Endothelial cell of umbilical vein (primary cell): ENCODE measurements around the gene KRT6A. TPM values are rescaled to one million over a fixed set of nuclear protein-coding genes. Genes with fewer than 3 reads are reported as not detected.

ENCODE experiments used
- Bru-seq: library from RNA; stranded (reverse); fragments of 400-500 nt; gene quantifications from one replicate; lab custom pipeline; 2021; lab: Mats Ljungman, UMichigan
- BruChase-seq, 2 experiments: library from RNA; stranded (reverse); fragments of 400-500 nt; gene quantifications; one replicate each; lab custom pipeline; 2021; lab: Mats Ljungman, UMichigan
- BruUV-seq: library from RNA; stranded (reverse); fragments of 400-500 nt; replicated peaks from 2 replicates; lab custom pipeline; 2021; lab: Mats Ljungman, UMichigan
- CTCF ChIA-PET: fragments of 300-600, 350-600 bp; sonication (Branson Sonifier 250); formaldehyde crosslinking; loops from one replicate; lab custom pipeline; 2021; ENCODE audit warnings: antibody characterized with exemption, inconsistent platforms; lab: Charles Lee
- POLR2A ChIA-PET: fragments of 300-600, 350-600 bp; sonication (Branson Sonifier 250); formaldehyde crosslinking; loops from one replicate; lab custom pipeline; 2021; ENCODE audit warnings: antibody characterized with exemption, inconsistent platforms; lab: Charles Lee
- DNase-seq: peaks from one replicate; pipeline ENCODE4 v3.0.0-alpha.2; 2011; ENCODE audit warnings: low read depth, low spot score
- FAIRE-seq: peaks from 2 replicates; lab custom pipeline; 2011; peaks lifted over from hg19 to GRCh38; lab: Jason Lieb, UNC
- H2AFZ ChIP-seq: 2 replicates; pipeline ENCODE4 v1.6.0; 2012; ENCODE audit warnings: low read depth, low read length, control low read depth, inconsistent platforms
- H3K27ac ChIP-seq: 2 replicates; pipeline ENCODE4 v1.5.1; 2011; ENCODE audit warnings: low read depth, mild to moderate bottlenecking, control low read depth, low read length, moderate library complexity; ENCODE audit not compliant: insufficient read depth
- H3K27me3 ChIP-seq, 2 experiments: 2 replicates each; pipeline versions ENCODE4 v1.6.0 to v1.6.1; 2011; ENCODE audit warnings: low read length in 2 of 2, mixed read lengths in 1 of 2; ENCODE audit not compliant: control insufficient read depth in 2 of 2, insufficient read depth in 2 of 2
- H3K36me3 ChIP-seq, 2 experiments: 2 replicates in 1 of 2; 3 replicates in 1 of 2; pipeline ENCODE4 v1.5.1; 2011; ENCODE audit warnings: low read length in 2 of 2, mild to moderate bottlenecking in 1 of 2, moderate library complexity in 1 of 2; ENCODE audit not compliant: control insufficient read depth in 2 of 2, insufficient read depth in 2 of 2; ENCODE audit errors: extremely low read depth in 1 of 2
- H3K4me1 ChIP-seq: 3 replicates; pipeline ENCODE4 v1.5.1; 2011; ENCODE audit warnings: mild to moderate bottlenecking, low read length; ENCODE audit not compliant: control insufficient read depth, insufficient read depth; ENCODE audit errors: extremely low read depth
- H3K4me2 ChIP-seq: 2 replicates; pipeline ENCODE4 v1.6.1; 2011; ENCODE audit warnings: low read length, control low read depth, mixed read lengths; ENCODE audit not compliant: insufficient read depth
- H3K4me3 ChIP-seq, 3 experiments: fragments of 200-600 bp in 1 of 3; sonication (generic), shearing (Covaris generic) in 1 of 3; replicated peaks in 1 of 3; 2 replicates each; pipeline ENCODE4 v1.5.1; 2011 to 2016; ENCODE audit warnings: control low read depth in 3 of 3, low read length in 3 of 3, mild to moderate bottlenecking in 2 of 3, inconsistent platforms in 1 of 3, low read depth in 1 of 3, moderate library complexity in 1 of 3; ENCODE audit not compliant: insufficient read depth in 1 of 3
- H3K79me2 ChIP-seq: 2 replicates; pipeline ENCODE4 v1.6.0; 2012; ENCODE audit warnings: low read length, inconsistent platforms; ENCODE audit not compliant: control insufficient read depth, insufficient read depth
- H3K9ac ChIP-seq: replicated peaks from 2 replicates; pipeline ENCODE3; 2011; ENCODE audit warnings: low read length, control low read depth; ENCODE audit not compliant: insufficient read depth; ENCODE audit errors: extremely low read depth
- H3K9me1 ChIP-seq: replicated peaks from 3 replicates; pipeline ENCODE4 v1.6.0; 2011; ENCODE audit warnings: mild to moderate bottlenecking, low read length; ENCODE audit not compliant: control insufficient read depth, insufficient read depth; ENCODE audit errors: extremely low read depth
- H3K9me3 ChIP-seq: replicated peaks from 2 replicates; pipeline ENCODE4 v1.5.1; 2012; ENCODE audit warnings: low read length, inconsistent platforms; ENCODE audit not compliant: control insufficient read depth, insufficient read depth
- H4K20me1 ChIP-seq: replicated peaks from 2 replicates; pipeline ENCODE3; 2011; ENCODE audit warnings: mild to moderate bottlenecking, low read length; ENCODE audit not compliant: control insufficient read depth, insufficient read depth; ENCODE audit errors: extremely low read depth
- CTCF ChIP-seq, 2 donors: IDR thresholded peaks; 1 replicate in 1 of 2; 2 replicates in 1 of 2; pipeline ENCODE4 v1.5.1; 2011; ENCODE audit warnings: low read length in 2 of 2, mild to moderate bottlenecking in 2 of 2, moderate library complexity in 2 of 2, control low read depth in 1 of 2, inconsistent platforms in 1 of 2, low read depth in 1 of 2; ENCODE audit not compliant: insufficient read depth in 1 of 2; ENCODE audit errors: extremely low read depth in 1 of 2
- EZH2 ChIP-seq: IDR thresholded peaks from 2 replicates; pipeline ENCODE4 v1.6.1; 2012; ENCODE audit warnings: borderline replicate concordance, low read depth, mild to moderate bottlenecking, moderate library complexity, low read length, inconsistent platforms; ENCODE audit not compliant: severe bottlenecking
- FOS ChIP-seq: IDR thresholded peaks from 2 replicates; pipeline ENCODE4 v1.6.1; 2011; ENCODE audit warnings: mild to moderate bottlenecking, low read length, moderate library complexity, borderline replicate concordance; ENCODE audit not compliant: insufficient read depth
- JUN ChIP-seq: IDR thresholded peaks from 2 replicates; pipeline ENCODE4 v1.6.1; 2011; ENCODE audit warnings: borderline replicate concordance, low read depth; ENCODE audit not compliant: insufficient read length, insufficient read depth
- MAX ChIP-seq: IDR thresholded peaks from 2 replicates; pipeline ENCODE4 v1.6.1; 2011; ENCODE audit not compliant: insufficient read depth, insufficient read length
- MYC ChIP-seq: IDR thresholded peaks from one replicate; pipeline ENCODE4 v1.6.1; 2011; ENCODE audit warnings: mild to moderate bottlenecking, low read depth, low read length
- POLR2A ChIP-seq: IDR thresholded peaks from 2 replicates; pipeline ENCODE4 v1.6.1; 2012; ENCODE audit warnings: low read depth, mild to moderate bottlenecking, control low read depth, low read length
- POLR2AphosphoS5 ChIP-seq: IDR thresholded peaks from 2 replicates; pipeline ENCODE4 v1.6.1; 2012; ENCODE audit warnings: low read depth, mild to moderate bottlenecking, control low read depth, low read length, moderate library complexity; ENCODE audit not compliant: insufficient read depth
- dilution Hi-C: fragments of 300-500 bp; cut with MboI; formaldehyde crosslinking; loops from one replicate; pipeline ENCODE4 v1.15.0; 2019; ENCODE audit warnings: low sequenced_read_pairs; ENCODE audit not compliant: extremely low pct_ligation_motif_present
- intact Hi-C: fragments of 100-400 bp; cut with micrococcal nuclease; formaldehyde crosslinking; loops from one replicate; pipeline ENCODE4 v1.10.0; 2022
- long read RNA-seq: library from polyadenylated mRNA; stranded (forward); transcript quantifications from one replicate; pipeline ENCODE4 v2.0.0, GENCODE V29; 2021
- polyA minus RNA-seq, 3 experiments: library from RNA; depleted of rRNA, polyadenylated mRNA; stranded (reverse); fragments of >200 nt; gene quantifications; 1 replicate in 1 of 3; 2 replicates in 2 of 3; pipeline ENCODE4 v1.2.3, GENCODE V29; 2011
- polyA plus RNA-seq, 4 experiments: library from polyadenylated mRNA; depleted of rRNA in 3 of 4; stranded (reverse) in 3 of 4; unstranded in 1 of 4; fragments of >200 nt; gene quantifications; 2 replicates each; pipeline versions ENCODE4 v1.2.1 to v1.2.3, GENCODE V29; 2011 to 2012; ENCODE audit warnings: missing spikeins in 1 of 4
- total RNA-seq: library from RNA; stranded (reverse); gene quantifications from 2 replicates; pipeline ENCODE4 v1.2.3, GENCODE V29; 2021

KRT6A gene
- total RNA-seq (0.21 and 0.64 TPM in 2 replicates), polyA plus RNA-seq (0.10 TPM in 1 of 2 replicates, not detected in the other), polyA minus RNA-seq (0.11 TPM in 1 of 2 replicates, not detected in the other), Bru-seq, nascent RNA (percentile 29 among the genes with signal in this experiment), BruChase-seq, experiment 1, labeled RNA remaining after a 6-hour chase (percentile 31 among the genes with signal in this experiment), BruChase-seq, experiment 2, labeled RNA remaining after a 2-hour chase (percentile 22 among the genes with signal in this experiment)
- polyA plus RNA-seq (2011; cell fraction: cytosol; rRNA removed): not detected in 2 replicates
- polyA plus RNA-seq (2011; cell fraction: nucleus; rRNA removed): 1.5 TPM in 1 of 2 replicates, not detected in the other
- polyA plus RNA-seq (2012): 0.20 TPM in 1 of 2 replicates, not detected in the other
- polyA minus RNA-seq (2011; cell fraction: cytosol; rRNA and poly(A)+ RNA removed): not detected
- 0.24 TPM in 1 of 2 replicates, not detected in the other for polyA minus RNA-seq (2011; cell fraction: nucleus; rRNA and poly(A)+ RNA removed)
- long read RNA-seq: 0 reads

- Histone ChIP-seq H3K9me1 (no peaks in the 10 kb centered on the region), H3K9ac (no peak within 1 kb of the TSS), H4K20me1 (no peaks in the 10 kb centered on the region), H3K9me3 (no peaks in the 10 kb centered on the region), H3K4me2 (no peak within 1 kb of the TSS), H3K27me3 (peaks cover 2 to 8% of the 10 kb centered on the region in 2 experiments), H3K79me2 (no peaks in the 10 kb centered on the region), H2AFZ (no peak within 1 kb of the TSS), H3K27ac (no peak within 1 kb of the TSS), H3K36me3 (no peaks in the 10 kb centered on the region), H3K4me3 (no peak within 1 kb of the TSS), H3K4me1 (no peaks in the 10 kb centered on the region)
- dilution Hi-C loops (no loop called here), intact Hi-C loops (no loop called here)
- ChIA-PET CTCF (interaction anchor here (1.2 to 2.3 kb wide), 2 partner anchors 11 to 378 kb away, joined by 3 to 6 read pairs; no protein-coding TSS in a partner anchor), POLR2A (no interaction called here)
- FAIRE-seq: no peak
- no TSS peak for BruUV-seq
- TF ChIP-seq POLR2A (no peak), JUN (no peak), EZH2 (no peak), POLR2AphosphoS5 (no peak), FOS (no peak), MYC (no peak), MAX (no peak), CTCF (IDR thresholded peaks at IDR 0.05; ENCODE audit: extremely low read depth in 1 of 2, insufficient read depth in 1 of 2, low read depth in 1 of 2, low read length in 2 of 2) (no peak)
- DNase-seq: no peak
These were observed at the start of gene KRT6A for GRCh38 chr12:52493172-52493571. Gene KRT6A, minus strand, starts transcription at chr12:52493257. Its CDS starts 69 bp downstream, at chr12:52493188.
